A204.1 (cell line): ENCODE results near the gene CLDN22.

Experiments used
- FAIRE-seq: peaks from 2 replicates; lab custom pipeline; 2012; peaks lifted over from hg19 to GRCh38; lab: Jason Lieb, UNC

Gene CLDN22

GRCh38 chr4:183320211-183321059 is at the start of gene CLDN22:
TSS of gene CLDN22 (minus strand) at chr4:183320276. CDS start at chr4:183320218, 58 bp downstream.
- FAIRE-seq: no peak

DNA sequence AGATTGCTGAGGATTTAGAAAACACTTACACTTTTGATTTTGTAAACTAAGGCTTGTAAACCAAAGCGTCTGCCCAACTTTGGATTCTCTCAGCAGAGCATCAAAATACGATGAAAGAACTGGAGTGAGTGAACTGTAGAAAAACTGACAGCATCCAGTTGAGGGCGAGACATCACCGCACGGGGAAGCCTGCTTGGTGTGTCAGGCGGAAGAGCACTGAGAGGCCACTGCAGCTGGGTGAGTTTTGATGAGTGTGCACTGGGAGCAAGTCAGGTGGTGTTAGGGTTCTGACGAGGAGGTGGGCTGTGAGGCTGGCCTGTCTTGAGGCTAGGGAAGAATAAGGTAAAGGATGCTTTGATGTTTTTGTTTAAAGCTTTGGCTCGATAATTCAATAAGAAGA is 49.0 kb upstream of the CLDN22 start:
- no peak for FAIRE-seq

GRCh38 chr4:183366206-183366835 is 46.2 kb upstream of the CLDN22 start:
- FAIRE-seq: no peak

DNA sequence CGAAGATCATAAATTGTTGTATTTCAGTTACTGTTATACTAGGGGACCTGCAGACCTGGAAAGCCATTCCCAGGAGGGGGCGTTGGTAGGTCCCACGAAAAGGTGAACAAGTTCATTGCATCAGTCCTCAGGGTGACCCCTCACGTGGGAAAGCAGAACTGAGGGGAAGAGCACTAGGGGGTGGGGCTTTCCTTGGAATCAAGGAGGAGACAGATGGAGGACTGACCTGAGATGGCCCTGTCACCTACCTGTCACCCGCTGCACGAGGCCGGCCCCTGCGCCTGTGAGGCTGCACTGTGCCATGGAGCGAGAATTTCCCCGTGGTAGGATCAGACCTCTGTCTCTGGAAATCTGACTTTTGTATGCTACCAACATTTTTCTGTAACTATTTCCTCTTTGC is 43.9 kb upstream of the CLDN22 start:
- FAIRE-seq: no peak

GRCh38 chr4:183362916-183363542 is 43.0 kb upstream of the CLDN22 start:
- no peak for FAIRE-seq

DNA sequence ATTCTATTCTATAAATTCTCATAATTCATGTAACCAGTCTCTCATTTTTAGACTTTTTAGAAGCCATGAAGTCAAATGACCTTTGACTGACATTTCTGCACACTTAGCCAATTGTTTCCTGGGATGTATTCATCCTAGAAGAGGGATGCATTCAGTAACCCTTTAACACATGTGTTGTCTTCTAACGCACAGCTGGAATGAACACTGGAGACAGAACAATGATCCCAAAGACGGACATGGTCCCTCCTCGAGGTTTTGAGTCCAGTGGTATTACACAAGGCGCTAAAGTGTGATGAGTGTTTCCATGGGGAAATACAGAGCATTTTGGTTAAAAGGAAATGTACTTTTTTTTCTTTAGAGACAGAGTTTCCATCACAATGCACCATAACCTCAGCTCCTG is 42.0 kb upstream of the CLDN22 start:
- no peak for FAIRE-seq

GRCh38 chr4:183360161-183360919 is 40.3 kb upstream of the CLDN22 start:
- no peak for FAIRE-seq

DNA sequence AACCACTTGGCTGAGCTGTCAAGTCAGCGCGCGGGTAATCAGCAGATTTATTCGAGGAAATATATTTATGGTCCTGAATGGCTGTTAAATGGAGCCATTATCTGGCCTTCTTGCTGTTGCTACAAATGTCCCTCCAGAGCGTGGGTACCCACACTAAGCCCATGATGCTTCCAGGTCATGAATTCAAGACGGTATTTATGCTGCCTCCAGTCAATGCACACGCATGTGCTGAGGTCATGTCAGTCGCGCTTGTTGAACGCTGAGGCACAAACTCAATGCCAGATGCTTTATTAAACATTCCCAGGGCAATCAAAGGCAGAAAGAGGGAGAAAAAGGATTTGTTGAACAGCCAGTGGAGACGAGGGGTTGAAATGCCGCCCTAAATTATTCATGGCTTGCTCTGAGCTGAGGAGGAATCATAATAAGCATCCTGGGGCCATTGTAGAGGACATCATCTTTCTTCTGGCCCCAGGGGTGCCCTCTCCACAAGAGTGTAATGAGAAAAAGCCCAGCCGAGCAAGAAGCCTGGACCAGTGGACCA is 38.2 kb upstream of the CLDN22 start:
- no peak for FAIRE-seq

DNA sequence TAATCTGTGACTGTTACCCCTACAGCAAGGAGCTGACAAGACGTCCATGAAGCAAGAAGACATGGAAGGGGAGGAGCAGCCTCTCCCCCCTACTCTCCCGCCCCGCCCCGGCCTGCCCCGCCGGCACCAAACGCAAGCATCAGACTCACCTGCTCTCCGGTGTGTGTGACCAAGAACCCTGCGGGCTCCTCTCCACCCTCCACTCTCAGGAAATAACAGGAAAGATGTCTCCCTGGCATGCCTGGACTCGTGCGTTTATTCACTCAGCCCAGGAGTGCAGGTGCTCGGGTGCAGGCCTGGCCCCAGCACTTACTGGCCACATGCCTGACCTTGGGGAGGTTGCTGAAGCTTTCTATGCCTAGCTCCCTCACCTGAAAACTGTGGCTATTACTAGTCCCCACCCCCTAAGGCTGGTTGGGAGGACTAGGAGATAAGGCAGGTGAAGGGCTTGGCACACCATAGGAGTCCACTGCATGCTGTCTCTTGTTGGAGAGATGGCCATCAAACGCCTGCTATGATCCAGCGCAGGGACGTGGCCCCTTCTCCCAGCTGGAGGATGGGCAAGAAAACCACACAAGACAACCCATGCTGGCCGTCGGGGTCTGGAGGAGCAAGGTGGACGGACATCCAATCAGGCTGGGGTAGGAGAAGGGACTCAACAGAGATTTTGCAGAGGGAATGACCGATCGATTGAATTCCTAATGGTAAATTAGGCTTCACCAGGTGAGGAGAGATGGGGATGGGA is 37.0 kb upstream of the CLDN22 start:
- FAIRE-seq: no peak

GRCh38 chr4:183356173-183356830 is 36.2 kb upstream of the CLDN22 start:
- no peak for FAIRE-seq

- FAIRE-seq: no peak
Observed at GRCh38 chr4:183355405-183355804, 35.3 kb upstream of the CLDN22 start.

GRCh38 chr4:183354219-183354618 is 34.1 kb upstream of the CLDN22 start:
- no peak for FAIRE-seq

GRCh38 chr4:183353557-183353956 is 33.5 kb upstream of the CLDN22 start:
- FAIRE-seq: no peak

- no peak for FAIRE-seq
Observed at GRCh38 chr4:183352546-183352945, 32.5 kb upstream of the CLDN22 start.

GRCh38 chr4:183350317-183351071 is 30.4 kb upstream of the CLDN22 start:
- FAIRE-seq: no peak

DNA sequence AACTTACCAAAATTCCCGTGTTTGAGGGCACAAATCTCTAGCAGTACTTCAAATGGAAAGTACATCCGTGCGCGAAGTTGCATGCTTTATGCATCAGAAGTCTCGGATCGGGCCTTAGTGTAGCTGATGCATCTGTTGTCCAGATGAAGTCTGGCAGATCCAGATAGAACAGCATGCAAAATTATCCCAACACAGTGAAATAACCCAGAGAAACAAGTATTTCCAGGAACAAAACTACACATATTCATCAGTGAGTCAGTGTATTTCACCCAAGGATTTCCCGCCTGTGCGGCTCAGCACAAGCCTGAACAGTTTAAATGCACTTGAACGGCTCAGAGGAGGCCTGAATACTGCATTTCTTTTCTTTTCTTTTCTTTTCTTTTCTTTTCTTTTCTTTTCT is 29.6 kb upstream of the CLDN22 start:
- FAIRE-seq: no peak

DNA sequence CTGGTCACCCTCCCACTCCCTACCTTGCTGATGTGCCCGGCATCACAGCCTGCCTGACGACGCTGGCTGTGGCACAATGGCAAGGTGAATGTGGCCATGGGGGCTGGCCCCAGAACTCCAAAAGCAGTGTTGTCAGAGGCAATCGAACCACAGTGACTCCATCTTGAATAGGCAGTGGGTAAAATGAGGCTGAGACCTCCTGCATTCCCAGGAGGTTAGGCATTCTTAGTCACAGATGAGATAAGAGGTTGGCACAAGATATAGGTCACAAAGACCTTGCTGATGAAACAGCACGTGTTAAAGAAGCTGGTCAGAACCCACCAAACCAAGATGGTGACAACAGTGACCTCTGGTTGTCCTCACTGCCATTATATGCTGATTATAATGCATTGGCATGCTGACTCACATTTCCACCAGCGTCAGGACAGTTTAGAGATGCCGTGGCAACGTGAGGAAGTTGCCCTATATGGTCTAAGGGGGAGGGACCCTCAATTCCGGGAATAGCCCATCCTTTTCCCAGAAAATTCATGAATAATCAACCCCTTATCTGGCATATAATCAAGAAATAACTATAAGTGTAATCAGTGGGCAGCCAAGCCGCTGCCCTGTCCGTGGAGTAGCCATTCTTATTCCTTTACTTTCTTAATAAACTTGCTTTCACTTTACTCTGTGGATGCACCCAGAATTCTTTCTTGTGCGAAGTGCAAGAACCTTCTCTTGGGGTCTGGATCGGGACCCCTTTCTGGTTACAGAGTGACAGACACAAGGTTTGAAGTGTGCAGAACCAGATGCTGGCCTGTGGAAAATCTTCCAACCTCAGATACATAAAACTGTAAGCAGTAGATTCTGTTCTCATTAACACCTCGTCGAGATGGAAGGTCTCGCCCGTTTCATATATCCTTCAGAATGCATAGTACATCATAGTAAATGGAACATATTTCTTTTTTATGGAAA is 28.9 kb upstream of the CLDN22 start:
- FAIRE-seq: no peak

GRCh38 chr4:183348136-183348535 is 28.1 kb upstream of the CLDN22 start:
- FAIRE-seq: no peak

GRCh38 chr4:183347566-183347965 is 27.5 kb upstream of the CLDN22 start:
- no peak for FAIRE-seq
